H1 (cell line): ENCODE results near the gene KIAA1328. TPM values are rescaled to one million over a fixed set of nuclear protein-coding genes. Genes with fewer than 3 reads are reported as not detected.

Source experiments
- BACH1 ChIP-seq: IDR thresholded peaks from 2 replicates; pipeline ENCODE4 v1.6.1; 2012; ENCODE audit warnings: low read length, improper control_type of control experiment
- CHD7 ChIP-seq: fragments of 300-600 bp; sonication (generic); IDR thresholded peaks from 2 replicates; pipeline ENCODE4 v1.7.1; 2012; ENCODE audit warnings: low read length, moderate library complexity, mild to moderate bottlenecking, inconsistent platforms; ENCODE audit not compliant: insufficient replicate concordance
- EGR1 ChIP-seq: IDR thresholded peaks from 2 replicates; pipeline ENCODE4 v1.6.1; 2011; ENCODE audit warnings: low read depth, low read length, borderline replicate concordance
- EZH2 ChIP-seq: fragments of 200-600 bp; sonication (generic); IDR thresholded peaks from 2 replicates; pipeline ENCODE4 v1.7.1; 2012; ENCODE audit warnings: low read depth, mild to moderate bottlenecking, moderate library complexity, low read length, inconsistent platforms; ENCODE audit not compliant: severe bottlenecking
- FOSL1 ChIP-seq: IDR thresholded peaks from 2 replicates; pipeline ENCODE4 v1.6.1; 2011; ENCODE audit warnings: mild to moderate bottlenecking, low read depth, low read length, moderate library complexity; ENCODE audit not compliant: insufficient read depth
- KDM1A ChIP-seq: fragments of 200-600, 300-600 bp; sonication (generic); IDR thresholded peaks from 2 replicates; pipeline ENCODE4 v1.7.1; 2016; ENCODE audit warnings: mild to moderate bottlenecking, low read length, borderline replicate concordance
- KDM4A ChIP-seq: IDR thresholded peaks from one replicate; pipeline ENCODE4 v1.7.1; 2012; ENCODE audit warnings: low read depth, mild to moderate bottlenecking, moderate library complexity, low read length, inconsistent platforms; ENCODE audit not compliant: severe bottlenecking
- MAFK ChIP-seq: IDR thresholded peaks from 2 replicates; pipeline ENCODE4 v1.6.1; 2012; ENCODE audit warnings: low read depth, mild to moderate bottlenecking, improper control_type of control experiment, low read length
- RXRA ChIP-seq: IDR thresholded peaks from 2 replicates; pipeline ENCODE4 v1.6.1; 2011; ENCODE audit warnings: low read depth, mild to moderate bottlenecking, low read length, moderate library complexity; ENCODE audit not compliant: insufficient read depth
- SRF ChIP-seq: IDR thresholded peaks from 2 replicates; pipeline ENCODE4 v1.6.1; 2011; ENCODE audit warnings: mild to moderate bottlenecking, low read depth, low read length, moderate library complexity
- TCF12 ChIP-seq: IDR thresholded peaks from 2 replicates; pipeline ENCODE4 v1.6.1; 2011; ENCODE audit warnings: low read depth, mild to moderate bottlenecking, low read length
- polyA plus RNA-seq, 7 experiments: library from polyadenylated mRNA; depleted of rRNA in 3 of 7; stranded (reverse) in 5 of 7; unstranded in 2 of 7; fragments of >200 nt in 5 of 7; fragments of 200-250 nt in 2 of 7; gene quantifications; 1 replicate in 5 of 7; 2 replicates in 1 of 7; 4 replicates in 1 of 7; pipeline versions ENCODE4 v1.2.1 to v1.2.3, GENCODE V29; 2011 to 2013; ENCODE audit warnings: missing spikeins in 2 of 7, mixed read lengths in 2 of 7
- total RNA-seq: library from RNA; stranded (reverse); fragmentation: NEBNext Ultra II Directional; extraction: Animal tissue kit (Norgen Biotek cat#: 25700); gene quantifications from 2 replicates; pipeline ENCODE4 v1.2.1, GENCODE V29; 2021

The KIAA1328 gene
- total and polyA plus RNA-seq, 2 of the 8 experiments (the other 6 are each of a cell fraction or from before 2014, with no cell fraction given): 2.6 to 5.7 TPM

- TF ChIP-seq CHD7 (no peak), EGR1 (no peak), KDM1A (no peak), EZH2 (no peak), BACH1 (no peak), FOSL1 (no peak), TCF12 (no peak), MAFK (no peak), RXRA (no peak), SRF (no peak), KDM4A (no peak)
Observed at GRCh38 chr18:37258131-37258530, 429.2 kb downstream of the KIAA1328 start (continued).
